ENCODE results near the gene RAB3GAP2. TPM values are rescaled to one million over a fixed set of nuclear protein-coding genes. Genes with fewer than 3 reads are reported as not detected.
"Not testable (repeated sequence)": the region's sequence is repeated elsewhere in the genome, so short reads cannot be mapped to it uniquely, and the experiment has no call there.

Gene RAB3GAP2
- total RNA-seq, 1 donor from 2014 or later: 107 TPM

GRCh38 chr1:220274251-220274855, 2.1 kb upstream of the RAB3GAP2 start:
- no peak for ATAC-seq (ENCODE audit: low read depth)
- H3K36me3 Mint-ChIP-seq (ENCODE audit: low read depth): no peaks in the 10 kb centered on the region
- TF ChIP-seq, protein P1, sequence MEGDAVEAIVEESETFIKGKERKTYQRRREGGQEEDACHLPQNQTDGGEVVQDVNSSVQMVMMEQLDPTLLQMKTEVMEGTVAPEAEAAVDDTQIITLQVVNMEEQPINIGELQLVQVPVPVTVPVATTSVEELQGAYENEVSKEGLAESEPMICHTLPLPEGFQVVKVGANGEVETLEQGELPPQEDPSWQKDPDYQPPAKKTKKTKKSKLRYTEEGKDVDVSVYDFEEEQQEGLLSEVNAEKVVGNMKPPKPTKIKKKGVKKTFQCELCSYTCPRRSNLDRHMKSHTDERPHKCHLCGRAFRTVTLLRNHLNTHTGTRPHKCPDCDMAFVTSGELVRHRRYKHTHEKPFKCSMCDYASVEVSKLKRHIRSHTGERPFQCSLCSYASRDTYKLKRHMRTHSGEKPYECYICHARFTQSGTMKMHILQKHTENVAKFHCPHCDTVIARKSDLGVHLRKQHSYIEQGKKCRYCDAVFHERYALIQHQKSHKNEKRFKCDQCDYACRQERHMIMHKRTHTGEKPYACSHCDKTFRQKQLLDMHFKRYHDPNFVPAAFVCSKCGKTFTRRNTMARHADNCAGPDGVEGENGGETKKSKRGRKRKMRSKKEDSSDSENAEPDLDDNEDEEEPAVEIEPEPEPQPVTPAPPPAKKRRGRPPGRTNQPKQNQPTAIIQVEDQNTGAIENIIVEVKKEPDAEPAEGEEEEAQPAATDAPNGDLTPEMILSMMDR (IDR thresholded peaks at IDR 0.05): no peak
- ChIA-PET CTCF (no interaction called here), POLR2A (no interaction called here)
- intact Hi-C loops (cut with micrococcal nuclease): no loop called here
- H3K27me3 Mint-ChIP-seq: peaks cover 12% of the 10 kb centered on the region
- no peak overlapping the region for H3K27ac Mint-ChIP-seq
- DNase-seq: no peak
- peaks cover 5% of the 10 kb centered on the region for H3K4me1 Mint-ChIP-seq
- no peak overlapping the region for H3K4me3 Mint-ChIP-seq
- no peaks in the 10 kb centered on the region for H3K9me3 Mint-ChIP-seq

- H3K4me3 Mint-ChIP-seq: no peak overlapping the region
- DNase-seq (no peak), ATAC-seq (ENCODE audit: low read depth) (no peak)
- ChIA-PET POLR2A (interaction anchor here (0.6 to 3.7 kb wide), 6 partner anchors 8 to 52 kb away, joined by 3 to 67 read pairs (median 4); no protein-coding TSS in a partner anchor), CTCF (interaction anchor here (0.6 to 1.5 kb wide), 5 partner anchors 9 to 55 kb away, joined by 3 to 12 read pairs (median 4); no protein-coding TSS in a partner anchor)
- no peaks in the 10 kb centered on the region for H3K9me3 Mint-ChIP-seq
- peaks cover 7% of the 10 kb centered on the region for H3K27me3 Mint-ChIP-seq
- TF ChIP-seq, protein P1 (IDR thresholded peaks at IDR 0.05): no peak
- H3K4me1 Mint-ChIP-seq: peaks cover 11% of the 10 kb centered on the region
- H3K36me3 Mint-ChIP-seq (ENCODE audit: low read depth): peaks cover 12% of the 10 kb centered on the region
- no peak overlapping the region for H3K27ac Mint-ChIP-seq
- intact Hi-C loops (cut with micrococcal nuclease): loop anchor here (1.0 to 2.0 kb wide), 6 partner anchors 18 to 1988 kb away; partner anchors contain the start of genes EPRS1, IARS2 and RRP15
Measured at GRCh38 chr1:220272841-220273090, 513 bp upstream of the RAB3GAP2 start.

DNA sequence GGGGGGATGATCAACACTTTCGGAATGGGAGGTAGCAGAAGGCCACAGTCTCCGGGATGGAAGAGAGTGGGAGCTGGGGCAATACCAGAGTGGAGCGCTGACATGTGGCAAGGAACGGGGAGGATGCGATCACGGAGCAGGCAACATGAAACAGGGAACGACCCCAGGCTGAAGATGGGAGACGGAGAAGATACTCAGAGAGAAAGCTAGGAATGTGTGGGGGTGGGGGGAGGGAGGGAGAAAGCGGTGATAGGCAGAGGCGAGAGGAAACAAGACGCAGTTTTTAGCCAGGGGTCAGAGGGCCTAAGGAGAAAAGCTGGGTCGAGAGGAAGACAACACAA, 577 bp downstream of the RAB3GAP2 start:
- intact Hi-C loops (cut with micrococcal nuclease): loop anchor here (1.0 to 2.0 kb wide), 6 partner anchors 17 to 1987 kb away; partner anchors contain the start of genes EPRS1, IARS2 and RRP15
- DNase-seq (no peak), ATAC-seq (ENCODE audit: low read depth) (no peak)
- no peaks in the 10 kb centered on the region for H3K9me3 Mint-ChIP-seq
- no peak overlapping the region for H3K4me3 Mint-ChIP-seq
- peaks cover 7% of the 10 kb centered on the region for H3K27me3 Mint-ChIP-seq
- peaks cover 23% of the 10 kb centered on the region for H3K36me3 Mint-ChIP-seq (ENCODE audit: low read depth)
- POLR2A ChIA-PET: interaction anchor here (0.6 to 3.7 kb wide), 7 partner anchors 14 to 51 kb away, joined by 3 to 67 read pairs (median 4); no protein-coding TSS in a partner anchor
- H3K27ac Mint-ChIP-seq: no peak overlapping the region
- TF ChIP-seq, protein P1 (IDR thresholded peaks at IDR 0.05): no peak
- H3K4me1 Mint-ChIP-seq: peaks cover 21% of the 10 kb centered on the region
- CTCF ChIA-PET: interaction anchor here (1.1 to 1.5 kb wide), 4 partner anchors 24 to 54 kb away, joined by 3 to 12 read pairs (median 4); no protein-coding TSS in a partner anchor

DNA sequence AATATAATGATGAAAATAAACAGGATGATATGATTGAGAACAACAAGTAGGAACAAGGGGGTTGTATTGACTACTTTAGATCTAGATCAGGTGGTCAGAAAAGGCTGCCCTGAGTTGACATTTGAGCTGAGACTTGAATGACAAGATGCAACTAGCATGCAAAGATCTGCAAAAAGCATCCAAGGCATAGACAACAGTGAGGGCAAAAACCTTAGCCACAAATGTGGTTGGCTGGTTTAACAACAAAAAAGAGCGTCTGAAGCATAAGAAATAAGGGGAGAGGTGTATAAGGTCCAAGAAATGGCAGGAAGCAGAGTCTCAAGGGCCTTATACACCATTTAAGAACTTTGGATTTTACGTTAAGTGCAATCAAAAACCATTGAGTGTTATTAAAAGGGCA, 3.2 kb downstream of the RAB3GAP2 start:
- no peak overlapping the region for H3K27ac Mint-ChIP-seq

DNA sequence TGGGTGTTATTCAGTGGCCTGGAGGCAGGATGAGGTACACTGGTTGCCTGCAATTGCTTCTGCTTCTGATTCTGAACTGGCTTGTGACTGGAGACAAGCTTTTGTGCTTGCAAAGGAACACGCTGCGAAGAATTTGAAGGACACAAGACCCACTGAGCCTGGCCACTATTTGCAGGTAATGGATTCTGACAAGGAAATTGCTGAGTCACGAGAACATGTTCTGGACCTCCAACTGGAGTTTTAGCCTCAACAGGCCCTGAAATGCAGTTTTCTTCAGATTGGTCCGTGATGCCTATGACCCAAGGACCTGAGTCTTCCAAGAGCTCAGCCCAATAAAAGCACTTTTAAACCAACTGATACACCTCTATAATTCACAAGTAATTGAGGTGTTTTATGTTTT, 4.6 kb downstream of the RAB3GAP2 start:
- TF ChIP-seq, protein P1 (IDR thresholded peaks at IDR 0.05): no peak
- Mint-ChIP-seq H3K27ac (no peak overlapping the region), H3K27me3 (no peaks in the 10 kb centered on the region), H3K9me3 (peaks cover 2% of the 10 kb centered on the region), H3K36me3 (ENCODE audit: low read depth) (peaks cover 52% of the 10 kb centered on the region), H3K4me1 (peaks cover 31% of the 10 kb centered on the region), H3K4me3 (no peak overlapping the region)
- ChIA-PET CTCF (interaction anchor here (0.6 kb wide), 1 partner anchor 49 kb away, joined by 3 read pairs; no protein-coding TSS in a partner anchor), POLR2A (interaction anchor here (0.8 kb wide), 1 partner anchor 48 kb away, joined by 4 read pairs; no protein-coding TSS in a partner anchor)
- DNase-seq (no peak), ATAC-seq (ENCODE audit: low read depth) (no peak)
- intact Hi-C loops (cut with micrococcal nuclease): no loop called here

More for the DNA sequence above, 3.2 kb downstream of the RAB3GAP2 start:
- Mint-ChIP-seq H3K36me3 (ENCODE audit: low read depth) (peaks cover 41% of the 10 kb centered on the region), H3K4me1 (peaks cover 32% of the 10 kb centered on the region), H3K4me3 (peak overlapping the region; percentile 16), H3K9me3 (peaks cover 2% of the 10 kb centered on the region), H3K27me3 (no peaks in the 10 kb centered on the region)
- DNase-seq (no peak), ATAC-seq (ENCODE audit: low read depth) (no peak)
- intact Hi-C loops (cut with micrococcal nuclease): no loop called here
- ChIA-PET POLR2A (interaction anchor here (3.7 kb wide), 1 partner anchor 49 kb away, joined by 67 read pairs; no protein-coding TSS in a partner anchor), CTCF (no interaction called here)
- TF ChIP-seq, protein P1 (IDR thresholded peaks at IDR 0.05): no peak

DNA sequence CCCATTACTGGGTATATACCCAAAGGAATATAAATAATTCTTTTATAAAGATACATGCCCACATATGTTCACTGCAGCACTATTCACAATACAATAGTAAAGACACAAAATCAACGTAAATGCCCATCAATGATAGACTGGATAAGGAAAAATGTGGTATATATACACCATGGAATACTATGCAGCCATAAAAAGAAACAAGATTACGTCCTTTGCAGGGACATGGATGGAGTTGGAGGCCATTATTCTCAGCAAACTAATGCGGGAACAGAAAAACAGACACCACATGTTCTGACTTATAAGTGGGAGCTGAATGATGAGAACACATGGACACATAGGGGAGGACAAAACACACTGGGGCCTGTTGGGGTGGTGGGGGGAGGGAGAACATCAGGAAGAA, 12.0 kb downstream of the RAB3GAP2 start:
- POLR2A ChIA-PET; ATAC-seq (ENCODE audit: low read depth): not testable (repeated sequence)

GRCh38 chr1:220259756-220260155, 12.5 kb downstream of the RAB3GAP2 start:
- Mint-ChIP-seq H3K9me3 (peaks cover 26% of the 10 kb centered on the region), H3K4me1 (peaks cover 57% of the 10 kb centered on the region), H3K27ac (peak overlapping the region; percentile 35), H3K36me3 (ENCODE audit: low read depth) (peaks cover 76% of the 10 kb centered on the region)
- POLR2A ChIA-PET; intact Hi-C loops (cut with micrococcal nuclease); ATAC-seq (ENCODE audit: low read depth); CTCF ChIA-PET; H3K27me3 Mint-ChIP-seq; H3K4me3 Mint-ChIP-seq; DNase-seq: not testable (repeated sequence)

More for the DNA sequence above, 12.0 kb downstream of the RAB3GAP2 start:
- Mint-ChIP-seq H3K4me1 (peaks cover 53% of the 10 kb centered on the region), H3K27ac (peak overlapping the region; percentile 1), H3K36me3 (ENCODE audit: low read depth) (peaks cover 72% of the 10 kb centered on the region), H3K9me3 (peaks cover 25% of the 10 kb centered on the region)
- H3K4me3 Mint-ChIP-seq; intact Hi-C loops (cut with micrococcal nuclease); CTCF ChIA-PET; H3K27me3 Mint-ChIP-seq; DNase-seq: not testable (repeated sequence)

All from activated B cell treated with CpG ODN at 0.5 μM for 24 hours (primary cell).